Endodermal cell (in vitro differentiated cells): Measurements from ENCODE around the gene ETNK1. TPM values are rescaled to one million over a fixed set of nuclear protein-coding genes. Genes with fewer than 3 reads are reported as not detected.

Source experiments
- DNase-seq: peaks from one replicate; pipeline ENCODE4 v3.0.0-alpha.2; 2017
- H3K27ac ChIP-seq: 2 replicates; pipeline ENCODE4 v1.5.1; 2013; ENCODE audit warnings: mild to moderate bottlenecking, low read depth, low read length, moderate library complexity
- H3K27me3 ChIP-seq: 2 replicates; pipeline ENCODE4 v1.6.1; 2013; ENCODE audit warnings: mild to moderate bottlenecking, low read length, moderate library complexity; ENCODE audit not compliant: insufficient read depth, control insufficient read depth, poor library complexity, severe bottlenecking
- H3K36me3 ChIP-seq: 2 replicates; pipeline ENCODE4 v1.7.0; 2013; ENCODE audit warnings: mild to moderate bottlenecking, low read length, moderate library complexity; ENCODE audit not compliant: control insufficient read depth, insufficient read depth
- H3K4me1 ChIP-seq: one replicate; pipeline ENCODE4 v1.7.0; 2013; ENCODE audit warnings: low read length; ENCODE audit not compliant: control insufficient read depth, insufficient read depth
- H3K4me3 ChIP-seq: 2 replicates; pipeline ENCODE4 v1.5.1; 2013; ENCODE audit warnings: mild to moderate bottlenecking, low read length, moderate library complexity
- H3K9ac ChIP-seq: 2 replicates; pipeline ENCODE4 v1.6.1; 2013; ENCODE audit warnings: mild to moderate bottlenecking, low read length, moderate library complexity; ENCODE audit not compliant: poor library complexity, severe bottlenecking; ENCODE audit errors: extremely low read depth
- H3K9me3 ChIP-seq: 2 replicates; pipeline ENCODE4 v1.6.1; 2013; ENCODE audit warnings: mild to moderate bottlenecking, low read length, moderate library complexity; ENCODE audit not compliant: control insufficient read depth
- H3K27ac Mint-ChIP-seq: 2 replicates; pipeline ENCODE4 v1.8.0; 2020; ENCODE audit warnings: mixed read lengths
- H3K27me3 Mint-ChIP-seq: 2 replicates; pipeline ENCODE4 v1.8.0; 2021; ENCODE audit warnings: mild to moderate bottlenecking, mixed read lengths; ENCODE audit not compliant: insufficient read depth
- H3K36me3 Mint-ChIP-seq: 2 replicates; pipeline ENCODE4 v1.8.0; 2020; ENCODE audit warnings: low read depth, mixed read lengths
- H3K4me1 Mint-ChIP-seq: 2 replicates; pipeline ENCODE4 v1.8.0; 2020; ENCODE audit warnings: mixed read lengths
- H3K4me3 Mint-ChIP-seq: 2 replicates; pipeline ENCODE4 v1.8.0; 2020; ENCODE audit warnings: mild to moderate bottlenecking, moderate library complexity, mixed read lengths
- H3K9me3 Mint-ChIP-seq: 2 replicates; pipeline ENCODE4 v1.8.0; 2020; ENCODE audit warnings: mild to moderate bottlenecking, mixed read lengths
- WGBS, 2 experiments: methylation state at CpG; one replicate each; pipeline versions ENCODE4 v1.1.5 to v1.1.7; 2013; ENCODE audit warnings: missing lambda C conversion rate in 2 of 2, mixed read lengths in 1 of 2; ENCODE audit not compliant: insufficient coverage in 1 of 2, insufficient read length in 1 of 2; 5-methylcytosine and 5-hydroxymethylcytosine counted together
- total RNA-seq, 2 donors: library from RNA; stranded (reverse); fragmentation: NEBNext Ultra II Directional in 1 of 2; extraction: Animal tissue kit (Norgen Biotek cat#: 25700) in 1 of 2; gene quantifications; 2 replicates in 1 of 2; 3 replicates in 1 of 2; pipeline ENCODE4 v1.2.1, GENCODE V29; 2021
- TF ChIP-seq, protein P1 (sequence below): fragments of 200-600 bp; sonication (generic); conservative IDR thresholded peaks from 2 replicates; pipeline ENCODE4 v1.5.0; 2021; ENCODE audit warnings: antibody characterized with exemption, mild to moderate bottlenecking

ETNK1 gene
- total RNA-seq, 2 donors from 2014 or later, result 84.9 to 187 TPM

DNA sequence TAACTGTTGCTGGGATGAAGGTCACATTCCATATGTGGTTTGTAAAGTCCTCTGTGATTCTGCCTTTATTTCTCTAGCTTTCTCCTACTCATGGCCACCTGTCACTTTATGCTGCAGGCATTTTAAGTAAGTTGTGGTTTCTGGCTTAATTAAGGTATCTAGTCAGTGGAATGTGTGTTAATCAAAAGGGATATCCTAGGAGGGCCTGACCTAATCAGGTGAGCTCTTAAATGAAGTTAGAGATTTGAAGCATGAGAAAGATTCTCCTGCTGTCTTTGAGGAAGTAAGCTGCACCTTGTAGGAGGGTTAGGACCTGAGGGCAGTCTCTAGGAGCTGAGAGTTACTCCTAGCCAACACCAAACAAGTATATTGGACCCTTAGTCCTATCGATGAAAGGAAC is 90.3 kb downstream of the ETNK1 start:
- peaks cover 29% of the 10 kb centered on the region for H3K4me1 Mint-ChIP-seq
- no peaks in the 10 kb centered on the region for H3K27me3 Mint-ChIP-seq
- H3K36me3 Mint-ChIP-seq, result peaks cover 61% of the 10 kb centered on the region
- Histone ChIP-seq H3K9ac (no peak overlapping the region), H3K36me3 (peaks cover 91% of the 10 kb centered on the region), H3K9me3 (no peaks in the 10 kb centered on the region), H3K27me3 (no peaks in the 10 kb centered on the region), H3K4me1 (peaks cover 2% of the 10 kb centered on the region), H3K27ac (no peak overlapping the region), H3K4me3 (no peak overlapping the region)
- H3K27ac Mint-ChIP-seq, result no peak overlapping the region
- WGBS, 2 experiments, result 100% methylated on average over 1 of the region's 1 CpG
- DNase-seq, result no peak
- no peaks in the 10 kb centered on the region for H3K9me3 Mint-ChIP-seq
- TF ChIP-seq, protein P1, sequence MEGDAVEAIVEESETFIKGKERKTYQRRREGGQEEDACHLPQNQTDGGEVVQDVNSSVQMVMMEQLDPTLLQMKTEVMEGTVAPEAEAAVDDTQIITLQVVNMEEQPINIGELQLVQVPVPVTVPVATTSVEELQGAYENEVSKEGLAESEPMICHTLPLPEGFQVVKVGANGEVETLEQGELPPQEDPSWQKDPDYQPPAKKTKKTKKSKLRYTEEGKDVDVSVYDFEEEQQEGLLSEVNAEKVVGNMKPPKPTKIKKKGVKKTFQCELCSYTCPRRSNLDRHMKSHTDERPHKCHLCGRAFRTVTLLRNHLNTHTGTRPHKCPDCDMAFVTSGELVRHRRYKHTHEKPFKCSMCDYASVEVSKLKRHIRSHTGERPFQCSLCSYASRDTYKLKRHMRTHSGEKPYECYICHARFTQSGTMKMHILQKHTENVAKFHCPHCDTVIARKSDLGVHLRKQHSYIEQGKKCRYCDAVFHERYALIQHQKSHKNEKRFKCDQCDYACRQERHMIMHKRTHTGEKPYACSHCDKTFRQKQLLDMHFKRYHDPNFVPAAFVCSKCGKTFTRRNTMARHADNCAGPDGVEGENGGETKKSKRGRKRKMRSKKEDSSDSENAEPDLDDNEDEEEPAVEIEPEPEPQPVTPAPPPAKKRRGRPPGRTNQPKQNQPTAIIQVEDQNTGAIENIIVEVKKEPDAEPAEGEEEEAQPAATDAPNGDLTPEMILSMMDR, result peak; percentile 3
- no peak overlapping the region for H3K4me3 Mint-ChIP-seq

- H3K27ac Mint-ChIP-seq, result no peak overlapping the region
- H3K9me3 ChIP-seq, result no peaks in the 10 kb centered on the region
- TF ChIP-seq, protein P1, result no peak
These were observed 94.8 kb downstream of the ETNK1 start for GRCh38 chr12:22719745-22720144.

DNA sequence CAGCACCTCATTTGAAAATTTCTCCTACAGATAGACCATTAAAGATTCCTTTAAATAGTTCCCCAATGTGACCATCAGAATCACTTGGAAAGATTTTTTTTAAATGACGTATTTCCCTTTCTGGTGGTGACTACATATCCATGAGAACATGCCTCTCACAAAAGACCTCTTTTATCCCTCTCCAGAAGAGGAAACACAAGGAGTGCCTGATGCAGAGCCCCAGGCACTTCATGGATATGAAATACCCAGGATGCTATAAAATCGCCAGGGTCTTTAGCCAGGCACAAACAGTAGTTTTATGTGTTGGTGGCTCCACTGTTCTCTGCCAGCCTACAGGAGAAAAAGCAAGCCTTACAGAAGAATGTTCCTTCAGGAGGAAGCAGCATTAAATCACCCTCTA is 97.1 kb downstream of the ETNK1 start:
- no peak overlapping the region for H3K4me3 Mint-ChIP-seq
- H3K27ac Mint-ChIP-seq, result no peak overlapping the region
- Histone ChIP-seq H3K27ac (no peak overlapping the region), H3K9me3 (no peaks in the 10 kb centered on the region), H3K4me1 (no peaks in the 10 kb centered on the region), H3K36me3 (peaks cover 95% of the 10 kb centered on the region), H3K9ac (no peak overlapping the region), H3K27me3 (no peaks in the 10 kb centered on the region), H3K4me3 (no peak overlapping the region)
- no peaks in the 10 kb centered on the region for H3K9me3 Mint-ChIP-seq
- H3K27me3 Mint-ChIP-seq, result no peaks in the 10 kb centered on the region
- 86 to 98% methylated on average over 1 to 2 of the region's 2 CpGs for WGBS, 2 experiments
- no peak for DNase-seq
- H3K4me1 Mint-ChIP-seq, result peaks cover 28% of the 10 kb centered on the region
- H3K36me3 Mint-ChIP-seq, result peaks cover 72% of the 10 kb centered on the region
- TF ChIP-seq, protein P1, result no peak

More at GRCh38 chr12:22719745-22720144, 94.8 kb downstream of the ETNK1 start:
- Mint-ChIP-seq H3K27me3 (no peaks in the 10 kb centered on the region), H3K9me3 (no peaks in the 10 kb centered on the region), H3K36me3 (peaks cover 67% of the 10 kb centered on the region), H3K4me1 (peaks cover 24% of the 10 kb centered on the region), H3K4me3 (no peak overlapping the region)
- no peak overlapping the region for H3K4me3 ChIP-seq
- DNase-seq, result no peak
- peaks cover 94% of the 10 kb centered on the region for H3K36me3 ChIP-seq
- H3K27me3 ChIP-seq, result no peaks in the 10 kb centered on the region
- H3K27ac ChIP-seq, result no peak overlapping the region
- 97% methylated on average over 3 of the region's 4 CpGs; no CpG with 5 or more reads in 1 of the 2 experiments for WGBS, 2 experiments
- no peak overlapping the region for H3K9ac ChIP-seq
- no peaks in the 10 kb centered on the region for H3K4me1 ChIP-seq
